HepG2 (cell line): ENCODE results near the gene ZWILCH. TPM values are rescaled to one million over a fixed set of nuclear protein-coding genes. Genes with fewer than 3 reads are reported as not detected.

Experiments
- CBX1 ChIP-seq: IDR thresholded peaks from one replicate; pipeline ENCODE4 v1.6.1; 2016; ENCODE audit warnings: antibody characterized with exemption, low read depth
- CREB1 ChIP-seq, 2 experiments: fragments of 450-650 bp in 1 of 2; IDR thresholded peaks; 2 replicates each; pipeline ENCODE4 v1.6.1; 2016 to 2017; ENCODE audit warnings: control low read depth in 1 of 2, mild to moderate bottlenecking in 1 of 2, missing compliant biosample characterization in 1 of 2, missing genetic modification characterization in 1 of 2
- CREB3 ChIP-seq: sonication (generic); formaldehyde crosslinking; IDR thresholded peaks from 2 replicates; pipeline ENCODE4 v1.5.0; 2020; ENCODE audit warnings: missing genetic modification reagents
- DMAP1 ChIP-seq: IDR thresholded peaks from 2 replicates; pipeline ENCODE4 v1.6.1; 2016
- HOXA3 ChIP-seq: sonication (generic); formaldehyde crosslinking; IDR thresholded peaks from 2 replicates; pipeline ENCODE4 v1.5.0; 2020; ENCODE audit warnings: missing genetic modification reagents
- KLF11 ChIP-seq: IDR thresholded peaks from 2 replicates; pipeline ENCODE4 v1.6.1; 2016; ENCODE audit warnings: missing compliant biosample characterization
- POLR2AphosphoS2 ChIP-seq: IDR thresholded peaks from 2 replicates; pipeline ENCODE4 v1.6.1; 2011; ENCODE audit warnings: low read depth, low read length, improper control_type of control experiment
- RBFOX2 ChIP-seq: fragments of 200-400 bp; formaldehyde crosslinking; IDR thresholded peaks from 2 replicates; pipeline ENCODE4 v1.6.1; 2017; ENCODE audit warnings: low read depth, mild to moderate bottlenecking, low read length
- REST ChIP-seq, 2 experiments: IDR thresholded peaks; 2 replicates each; pipeline ENCODE4 v1.6.1; 2011 to 2012; ENCODE audit warnings: low read length in 2 of 2, borderline replicate concordance in 1 of 2, low read depth in 1 of 2, mild to moderate bottlenecking in 1 of 2, moderate library complexity in 1 of 2
- SP1 ChIP-seq, 2 experiments: fragments of 450-650 bp in 1 of 2; sonication (generic) in 1 of 2; formaldehyde crosslinking in 1 of 2; IDR thresholded peaks; 2 replicates each; pipeline versions ENCODE4 v1.4.0 to v1.6.1; 2016 to 2020; ENCODE audit warnings: missing genetic modification reagents in 1 of 2
- TGIF2 ChIP-seq: IDR thresholded peaks from 2 replicates; pipeline ENCODE4 v1.6.1; 2016; ENCODE audit warnings: control low read depth, missing compliant biosample characterization
- ZMYM3 ChIP-seq: sonication (generic); formaldehyde crosslinking; IDR thresholded peaks from 2 replicates; pipeline ENCODE4 v1.5.1; 2020; ENCODE audit warnings: mild to moderate bottlenecking, missing genetic modification reagents
- ZNF652 ChIP-seq: IDR thresholded peaks from 2 replicates; pipeline ENCODE4 v1.6.1; 2016; ENCODE audit warnings: low read depth, borderline replicate concordance
- ZNF7 ChIP-seq: IDR thresholded peaks from 2 replicates; pipeline ENCODE4 v1.6.1; 2016; ENCODE audit warnings: missing biosample characterization, missing genetic modification reagents
- ZNF768 ChIP-seq: sonication (generic); formaldehyde crosslinking; IDR thresholded peaks from 2 replicates; pipeline ENCODE4 v1.4.0; 2020; ENCODE audit warnings: missing genetic modification reagents
- polyA plus RNA-seq, 8 experiments: library from polyadenylated mRNA; depleted of rRNA in 3 of 8; stranded (reverse) in 7 of 8; unstranded in 1 of 8; fragments of >200 nt; fragmentation: Illumina TruSeq in 4 of 8; extraction: Trizol in 4 of 8; gene quantifications; 2 replicates each; pipeline versions ENCODE4 v1.2.1 to v1.2.3, GENCODE V29; 2011 to 2016; ENCODE audit warnings: low read depth in 4 of 8, missing spikeins in 1 of 8, mixed read lengths in 1 of 8; ENCODE audit not compliant: insufficient read depth in 1 of 8
- total RNA-seq, 5 experiments: library from RNA; depleted of rRNA; stranded (reverse); fragments of >200 nt; fragmentation: Illumina TruSeq; extraction: Trizol; gene quantifications; 2 replicates each; pipeline ENCODE4 v1.2.3, GENCODE V29; 2016; ENCODE audit warnings: low read depth in 1 of 5
- TF ChIP-seq, protein P1 (sequence below): sonication (generic); formaldehyde crosslinking; IDR thresholded peaks from 2 replicates; pipeline ENCODE4 v1.8.0; 2022; ENCODE audit warnings: mild to moderate bottlenecking, missing genetic modification reagents, borderline replicate concordance
- TF ChIP-seq, protein P2 (sequence below): IDR thresholded peaks from 2 replicates; pipeline ENCODE4 v1.6.1; 2016; ENCODE audit warnings: missing compliant biosample characterization, missing genetic modification reagents, borderline replicate concordance
- TF ChIP-seq, protein P3 (sequence below): sonication (generic); formaldehyde crosslinking; IDR thresholded peaks from 2 replicates; pipeline ENCODE4 v1.4.0; 2020; ENCODE audit warnings: mild to moderate bottlenecking, missing genetic modification reagents
- TF ChIP-seq, protein P4 (sequence below): sonication (generic); formaldehyde crosslinking; IDR thresholded peaks from 2 replicates; pipeline ENCODE4 v1.4.0; 2020; ENCODE audit warnings: missing genetic modification reagents

ZWILCH gene
- total and polyA plus RNA-seq, 2 of the 13 experiments (the other 11 are each of a cell fraction or from before 2014, with no cell fraction given): 9.5 to 27.8 TPM

GRCh38 chr15:66504563-66505429 lies at the start of gene ZWILCH, which contains the start of gene RPL4 (continued):
- TF ChIP-seq HOXA3 (CRISPR knock-in tag) (peak; percentile 60), TGIF2 (peak; percentile 90; the same call in 1 of the 2 replicates), ZNF652 (CRISPR knock-in tag) (no peak), CREB3 (CRISPR knock-in tag) (0 out of 2 replicates have a peak, but pooled peaks have one; percentile 36), REST (IDR thresholded peaks at IDR 0.05; ENCODE audit: borderline replicate concordance in 1 of 2, low read depth in 1 of 2, low read length in 2 of 2) (peak in 1 of 2 experiments; percentile 51; a peak in 1 of 4 replicates), SP1 (IDR thresholded peaks at IDR 0.05) (no peak), SP1 (CRISPR knock-in tag; IDR thresholded peaks at IDR 0.05) (peak; percentile 36; the same call in 1 of the 2 replicates), KLF11 (CRISPR knock-in tag) (no peak), POLR2AphosphoS2 (peak; percentile 72; the same call in 1 of the 2 replicates), CREB1 (IDR thresholded peaks at IDR 0.05) (no peak), CREB1 (CRISPR knock-in tag; IDR thresholded peaks at IDR 0.05) (peak; percentile 94), ZNF768 (0 out of 2 replicates have a peak, but pooled peaks have one; percentile 13), RBFOX2 (peak; percentile 77), DMAP1 (CRISPR knock-in tag) (peak; percentile 99), CBX1 (peak; percentile 65), ZMYM3 (no peak), ZNF7 (CRISPR knock-in tag) (no peak)
- TF ChIP-seq, protein P1, sequence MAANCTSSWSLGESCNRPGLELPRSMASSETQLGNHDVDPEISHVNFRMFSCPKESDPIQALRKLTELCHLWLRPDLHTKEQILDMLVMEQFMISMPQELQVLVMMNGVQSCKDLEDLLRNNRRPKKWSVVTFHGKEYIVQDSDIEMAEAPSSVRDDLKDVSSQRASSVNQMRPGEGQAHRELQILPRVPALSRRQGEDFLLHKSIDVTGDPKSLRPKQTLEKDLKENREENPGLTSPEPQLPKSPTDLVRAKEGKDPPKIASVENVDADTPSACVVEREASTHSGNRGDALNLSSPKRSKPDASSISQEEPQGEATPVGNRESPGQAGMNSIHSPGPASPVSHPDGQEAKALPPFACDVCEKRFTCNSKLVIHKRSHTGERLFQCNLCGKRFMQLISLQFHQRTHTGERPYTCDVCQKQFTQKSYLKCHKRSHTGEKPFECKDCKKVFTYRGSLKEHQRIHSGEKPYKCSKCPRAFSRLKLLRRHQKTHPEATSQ (CRISPR knock-in tag): no peak
- TF ChIP-seq, protein P2, sequence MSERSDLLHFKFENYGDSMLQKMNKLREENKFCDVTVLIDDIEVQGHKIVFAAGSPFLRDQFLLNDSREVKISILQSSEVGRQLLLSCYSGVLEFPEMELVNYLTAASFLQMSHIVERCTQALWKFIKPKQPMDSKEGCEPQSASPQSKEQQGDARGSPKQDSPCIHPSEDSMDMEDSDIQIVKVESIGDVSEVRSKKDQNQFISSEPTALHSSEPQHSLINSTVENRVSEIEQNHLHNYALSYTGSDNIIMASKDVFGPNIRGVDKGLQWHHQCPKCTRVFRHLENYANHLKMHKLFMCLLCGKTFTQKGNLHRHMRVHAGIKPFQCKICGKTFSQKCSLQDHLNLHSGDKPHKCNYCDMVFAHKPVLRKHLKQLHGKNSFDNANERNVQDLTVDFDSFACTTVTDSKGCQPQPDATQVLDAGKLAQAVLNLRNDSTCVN (CRISPR knock-in tag): no peak
- TF ChIP-seq, protein P3, sequence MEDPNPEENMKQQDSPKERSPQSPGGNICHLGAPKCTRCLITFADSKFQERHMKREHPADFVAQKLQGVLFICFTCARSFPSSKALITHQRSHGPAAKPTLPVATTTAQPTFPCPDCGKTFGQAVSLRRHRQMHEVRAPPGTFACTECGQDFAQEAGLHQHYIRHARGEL (CRISPR knock-in tag): no peak
- TF ChIP-seq, protein P4, sequence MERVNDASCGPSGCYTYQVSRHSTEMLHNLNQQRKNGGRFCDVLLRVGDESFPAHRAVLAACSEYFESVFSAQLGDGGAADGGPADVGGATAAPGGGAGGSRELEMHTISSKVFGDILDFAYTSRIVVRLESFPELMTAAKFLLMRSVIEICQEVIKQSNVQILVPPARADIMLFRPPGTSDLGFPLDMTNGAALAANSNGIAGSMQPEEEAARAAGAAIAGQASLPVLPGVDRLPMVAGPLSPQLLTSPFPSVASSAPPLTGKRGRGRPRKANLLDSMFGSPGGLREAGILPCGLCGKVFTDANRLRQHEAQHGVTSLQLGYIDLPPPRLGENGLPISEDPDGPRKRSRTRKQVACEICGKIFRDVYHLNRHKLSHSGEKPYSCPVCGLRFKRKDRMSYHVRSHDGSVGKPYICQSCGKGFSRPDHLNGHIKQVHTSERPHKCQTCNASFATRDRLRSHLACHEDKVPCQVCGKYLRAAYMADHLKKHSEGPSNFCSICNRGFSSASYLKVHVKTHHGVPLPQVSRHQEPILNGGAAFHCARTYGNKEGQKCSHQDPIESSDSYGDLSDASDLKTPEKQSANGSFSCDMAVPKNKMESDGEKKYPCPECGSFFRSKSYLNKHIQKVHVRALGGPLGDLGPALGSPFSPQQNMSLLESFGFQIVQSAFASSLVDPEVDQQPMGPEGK: peak; percentile 45
